Activated CD8-positive, alpha-beta memory T cell treated with anti-CD3 and anti-CD28 coated beads, Interleukin-2, amount 50 U/mL, for 1 hour (primary cell): Measurements from ENCODE around the gene RPS6KA3.

Source experiments
- DNase-seq: peaks from one replicate; pipeline ENCODE4 v3.0.0-alpha.2; 2020; ENCODE audit errors: extremely low read depth

RPS6KA3 gene

GRCh38 chrX:20266810-20267606, at the start of gene RPS6KA3:
Gene RPS6KA3, minus strand, starts transcription at chrX:20266909. Its CDS starts 277 bp downstream, at chrX:20266632.
- DNase-seq: peak; percentile 73

- DNase-seq: no peak
Observed at GRCh38 chrX:20315140-20315539, 48.4 kb upstream of the RPS6KA3 start.

DNA sequence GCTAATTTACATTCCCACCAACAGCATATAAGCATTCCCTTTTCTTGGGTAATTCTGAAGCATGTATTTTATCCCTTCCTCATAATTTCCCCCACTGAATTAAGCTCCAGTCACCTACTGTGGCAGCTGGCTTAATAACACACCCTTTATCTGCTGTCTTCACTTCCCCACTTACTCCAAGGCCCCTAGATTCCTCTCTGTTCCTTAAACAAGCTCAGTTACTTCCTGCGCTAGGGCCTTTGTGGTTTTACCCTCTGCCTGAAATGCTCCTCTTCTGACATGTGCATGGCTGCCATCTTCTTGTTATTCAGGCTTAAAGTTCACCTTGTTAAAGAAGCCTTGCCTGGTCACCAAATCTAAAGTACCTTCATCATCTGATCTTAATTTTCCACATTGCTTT, 47.2 kb upstream of the RPS6KA3 start:
- no peak for DNase-seq

GRCh38 chrX:20312018-20312417, 45.3 kb upstream of the RPS6KA3 start:
- no peak for DNase-seq

DNA sequence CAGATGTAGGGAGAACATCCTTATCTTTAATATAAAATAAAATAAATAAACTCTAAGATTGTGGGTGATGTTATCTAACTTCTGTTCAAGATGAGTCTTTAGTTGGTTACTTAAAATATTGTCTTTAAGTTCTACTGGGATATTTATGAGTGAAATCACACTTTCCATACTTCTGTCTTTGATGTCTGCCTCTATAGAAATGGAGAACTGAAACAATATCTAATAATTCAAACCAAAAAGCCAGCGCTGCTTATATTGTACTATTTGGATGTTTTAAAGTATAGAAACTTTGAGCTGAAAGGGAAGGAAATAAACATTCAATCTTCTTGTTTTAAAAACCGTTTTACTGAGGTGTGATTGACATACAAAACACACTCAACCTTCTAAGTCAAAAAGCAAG, 44.8 kb upstream of the RPS6KA3 start:
- DNase-seq: no peak

- DNase-seq: no peak
Observed at GRCh38 chrX:20309806-20310205, 43.1 kb upstream of the RPS6KA3 start.

GRCh38 chrX:20306668-20307067, 40.0 kb upstream of the RPS6KA3 start:
- no peak for DNase-seq

- no peak for DNase-seq
Observed at GRCh38 chrX:20300822-20301221, 34.1 kb upstream of the RPS6KA3 start.

GRCh38 chrX:20294957-20295356, 28.2 kb upstream of the RPS6KA3 start:
- no peak for DNase-seq

DNA sequence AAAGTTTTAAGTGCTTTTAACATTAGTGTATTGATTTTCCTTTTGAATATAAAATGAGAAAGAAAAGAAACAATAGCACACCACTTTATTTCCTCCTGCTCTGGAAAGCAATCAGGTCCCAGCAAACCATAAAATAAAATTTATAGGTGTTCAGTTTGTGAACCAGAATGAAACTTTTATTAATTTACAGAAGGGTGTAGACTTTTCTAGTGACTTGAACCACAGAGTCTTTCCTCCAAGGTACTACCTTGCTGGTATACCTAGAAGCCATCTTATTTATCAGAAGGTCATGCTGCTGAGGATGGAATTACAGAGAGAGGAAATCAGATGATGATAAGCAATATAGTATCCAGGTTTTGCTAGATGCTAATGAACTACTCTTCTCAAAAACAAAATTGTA, 27.6 kb upstream of the RPS6KA3 start:
- DNase-seq: no peak

DNA sequence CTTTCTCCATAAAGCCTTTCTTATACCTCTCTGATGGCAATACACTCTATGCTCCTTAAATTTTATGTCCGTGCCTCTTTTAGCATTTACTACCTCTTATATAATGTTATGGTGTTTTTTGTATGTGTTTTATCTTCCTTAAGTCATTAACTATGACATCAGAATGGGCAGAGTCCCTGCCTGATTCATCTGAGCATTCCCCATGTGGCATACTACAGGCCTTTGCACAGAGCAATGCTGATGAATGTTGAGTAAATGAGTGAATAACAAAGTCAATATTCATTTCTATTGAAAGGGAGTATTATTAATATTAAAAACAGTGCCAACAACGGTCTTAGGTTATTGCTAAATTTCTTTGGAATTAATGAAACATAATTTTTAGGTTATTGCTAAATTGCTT, 18.8 kb upstream of the RPS6KA3 start:
- DNase-seq: no peak

DNA sequence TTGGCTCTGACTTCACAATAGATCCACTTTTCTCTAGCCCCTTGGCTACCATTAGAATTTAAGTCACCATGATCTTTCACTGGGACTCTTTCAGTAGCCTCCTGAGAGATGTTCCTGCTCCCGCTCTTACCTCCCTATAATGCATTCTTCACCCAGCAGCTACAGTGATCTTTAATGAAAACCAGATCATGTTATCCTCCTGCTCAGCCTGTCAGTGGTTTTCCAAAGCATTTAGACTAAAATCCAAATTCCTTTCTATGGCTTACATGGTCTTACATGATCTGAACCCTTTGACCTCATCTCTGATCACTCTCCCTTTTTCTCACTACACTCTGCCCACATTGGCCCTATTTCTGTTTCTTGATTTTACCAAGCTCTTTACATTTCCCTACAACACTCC, 18.3 kb upstream of the RPS6KA3 start:
- no peak for DNase-seq

DNA sequence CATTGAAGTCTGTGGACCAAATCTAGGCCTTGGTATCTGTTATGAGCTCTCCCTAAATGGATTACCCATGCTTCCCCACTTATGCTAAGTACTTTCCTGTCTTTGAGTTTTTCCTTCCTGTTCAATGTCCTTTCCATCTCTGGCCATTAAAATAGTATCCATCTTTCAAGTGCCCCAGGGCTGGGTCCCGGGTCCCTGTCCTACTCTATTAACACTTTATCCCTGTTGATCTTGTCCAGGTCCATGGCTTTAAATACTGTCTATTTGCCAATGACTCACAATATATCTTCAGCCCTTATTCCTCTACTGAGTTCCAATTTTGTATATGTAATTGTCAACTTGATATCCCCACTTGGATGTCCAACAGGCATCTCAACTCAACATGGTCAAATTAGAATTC, 17.7 kb upstream of the RPS6KA3 start:
- no peak for DNase-seq

GRCh38 chrX:20280938-20281337, 14.2 kb upstream of the RPS6KA3 start:
- DNase-seq: no peak

- no peak for DNase-seq
Observed at GRCh38 chrX:20274121-20274520, 7.4 kb upstream of the RPS6KA3 start.

DNA sequence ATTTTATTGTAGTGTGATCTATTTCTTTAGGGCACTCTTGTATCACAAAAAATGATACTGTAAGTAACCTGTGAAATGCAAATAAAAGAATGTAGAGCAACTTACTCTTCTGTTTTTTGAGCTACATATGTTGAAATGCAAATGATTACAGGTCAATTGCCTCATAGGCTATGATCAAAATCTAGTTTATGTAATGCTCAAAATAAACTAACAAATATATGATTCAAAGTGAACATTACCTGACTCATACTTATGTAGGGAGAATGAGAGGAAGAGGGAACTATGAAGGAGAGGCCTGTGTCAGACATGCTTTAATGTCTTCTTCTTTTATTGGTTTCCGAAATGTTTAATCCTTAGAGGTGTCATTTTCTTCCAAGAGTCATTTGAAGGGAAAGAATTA, 5.0 kb upstream of the RPS6KA3 start:
- no peak for DNase-seq

GRCh38 chrX:20271186-20271585, 4.5 kb upstream of the RPS6KA3 start:
- DNase-seq: no peak

GRCh38 chrX:20270562-20270890, 3.8 kb upstream of the RPS6KA3 start:
- no peak for DNase-seq

GRCh38 chrX:20269848-20270561, 3.3 kb upstream of the RPS6KA3 start:
- no peak for DNase-seq

DNA sequence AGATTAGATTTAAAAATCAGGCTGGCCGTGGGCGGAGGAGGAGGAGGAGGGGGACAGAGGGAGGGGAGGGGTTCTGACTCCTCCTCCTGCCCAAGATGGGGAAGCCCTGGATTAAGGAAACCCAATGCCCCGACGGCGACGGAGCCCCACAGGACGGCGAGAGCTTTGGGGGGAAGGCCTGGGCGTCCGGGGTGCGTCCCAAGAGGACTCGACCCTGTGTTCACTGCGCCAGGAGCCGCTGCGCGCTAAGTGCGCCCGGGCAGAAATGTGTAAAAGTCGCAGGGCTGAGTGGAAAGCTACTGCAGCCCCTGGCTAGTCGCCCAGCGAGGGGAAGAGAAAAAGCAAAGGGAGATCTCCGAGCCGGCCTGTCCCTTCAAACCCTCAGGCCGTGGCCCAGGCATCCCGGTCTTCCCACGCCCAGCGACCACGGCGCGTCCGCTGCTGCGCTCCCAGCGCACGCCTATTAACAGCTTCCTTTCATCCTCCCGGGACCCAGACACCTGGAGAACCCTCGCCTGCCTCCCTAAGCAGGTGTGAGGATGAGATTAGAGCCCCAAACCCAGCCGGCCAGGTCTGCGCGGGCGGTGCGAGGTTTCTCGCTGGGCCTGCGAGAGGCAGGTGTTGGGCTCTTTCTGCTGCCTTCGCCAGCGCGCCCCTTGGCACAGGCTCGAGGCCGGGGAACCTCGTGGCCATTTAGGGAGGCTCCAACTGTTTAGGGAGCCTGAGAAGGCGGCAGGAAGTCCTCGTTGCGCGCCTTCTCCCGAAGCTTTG, 1.4 kb upstream of the RPS6KA3 start:
- DNase-seq: no peak

DNA sequence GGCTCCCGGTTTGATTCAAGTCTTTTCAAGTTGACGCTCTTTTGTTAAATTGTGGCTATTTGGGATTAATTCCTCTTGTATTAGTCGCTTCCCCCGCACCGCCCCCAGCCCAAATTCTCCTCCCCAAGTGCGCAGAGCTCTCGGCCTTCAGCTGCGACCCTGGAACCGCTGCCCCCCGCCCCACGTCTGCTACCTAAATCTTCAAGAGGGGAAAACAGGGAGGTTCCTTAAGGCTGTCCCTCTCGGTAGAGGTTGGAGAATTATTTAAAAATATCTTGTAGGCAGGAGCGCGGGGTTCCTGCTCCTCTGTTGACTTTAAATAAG, 860 bp upstream of the RPS6KA3 start:
- no peak for DNase-seq

DNA sequence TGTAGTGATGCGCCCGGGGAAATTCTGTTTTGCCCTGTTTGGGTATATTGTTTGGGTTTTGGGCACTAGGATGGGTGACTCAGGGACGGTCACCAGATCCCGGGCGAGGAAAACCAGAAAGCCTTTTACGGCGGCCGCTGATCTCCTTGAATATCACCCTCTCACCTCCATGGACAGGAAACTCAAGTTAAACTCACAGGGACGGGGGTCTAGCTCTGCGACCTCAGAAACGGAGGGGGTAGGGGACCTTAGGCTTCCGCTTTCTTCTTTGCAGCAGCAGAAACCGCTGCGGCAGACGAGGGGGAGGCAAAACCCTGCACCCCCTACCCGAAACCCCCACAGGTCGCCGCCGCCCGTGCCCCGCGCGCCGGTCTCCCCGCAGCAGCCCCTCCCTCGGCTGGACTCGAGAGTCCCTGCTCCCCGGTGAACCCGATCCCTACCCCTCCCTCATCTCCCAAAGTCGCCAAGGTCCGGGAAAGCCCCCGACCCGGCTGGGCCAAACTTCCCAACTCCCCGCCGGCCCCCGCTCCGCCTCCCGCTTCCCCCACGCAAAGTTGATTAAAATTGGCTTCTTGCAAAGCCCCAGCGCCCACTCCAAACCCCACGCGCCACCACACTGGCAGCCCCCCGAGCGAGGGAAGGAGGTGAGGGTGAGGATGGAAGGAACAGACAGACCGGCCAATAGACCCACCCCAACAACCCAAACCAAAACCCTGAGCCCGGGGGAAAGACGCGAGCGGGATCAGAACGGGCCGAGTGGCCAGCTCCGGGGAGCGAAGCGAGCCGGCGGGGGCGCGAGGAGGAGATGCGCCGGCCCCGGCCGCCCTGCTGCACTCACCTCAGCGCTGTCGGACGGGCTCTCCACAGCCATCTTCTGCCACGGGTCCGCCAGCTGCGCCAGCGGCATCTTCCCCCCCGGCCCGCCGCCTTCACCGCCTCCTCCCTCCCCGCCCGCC, 705 bp downstream of the RPS6KA3 start:
- no peak for DNase-seq
